D721Med (cell line): ENCODE measurements around the gene ZNF57.

ENCODE experiments used
- DNase-seq: peaks from one replicate; pipeline ENCODE4 v3.0.0; 2011; ENCODE audit warnings: low spot score; ENCODE audit not compliant: insufficient read length
- FAIRE-seq: peaks from 2 replicates; lab custom pipeline; 2011; peaks lifted over from hg19 to GRCh38; lab: Jason Lieb, UNC
- TF ChIP-seq, protein P1 (sequence below): IDR thresholded peaks from 2 replicates; pipeline ENCODE4 v1.5.1; 2012; ENCODE audit warnings: mild to moderate bottlenecking, control low read depth; ENCODE audit not compliant: insufficient read depth; ENCODE audit errors: missing control alignments

ZNF57 gene

DNA sequence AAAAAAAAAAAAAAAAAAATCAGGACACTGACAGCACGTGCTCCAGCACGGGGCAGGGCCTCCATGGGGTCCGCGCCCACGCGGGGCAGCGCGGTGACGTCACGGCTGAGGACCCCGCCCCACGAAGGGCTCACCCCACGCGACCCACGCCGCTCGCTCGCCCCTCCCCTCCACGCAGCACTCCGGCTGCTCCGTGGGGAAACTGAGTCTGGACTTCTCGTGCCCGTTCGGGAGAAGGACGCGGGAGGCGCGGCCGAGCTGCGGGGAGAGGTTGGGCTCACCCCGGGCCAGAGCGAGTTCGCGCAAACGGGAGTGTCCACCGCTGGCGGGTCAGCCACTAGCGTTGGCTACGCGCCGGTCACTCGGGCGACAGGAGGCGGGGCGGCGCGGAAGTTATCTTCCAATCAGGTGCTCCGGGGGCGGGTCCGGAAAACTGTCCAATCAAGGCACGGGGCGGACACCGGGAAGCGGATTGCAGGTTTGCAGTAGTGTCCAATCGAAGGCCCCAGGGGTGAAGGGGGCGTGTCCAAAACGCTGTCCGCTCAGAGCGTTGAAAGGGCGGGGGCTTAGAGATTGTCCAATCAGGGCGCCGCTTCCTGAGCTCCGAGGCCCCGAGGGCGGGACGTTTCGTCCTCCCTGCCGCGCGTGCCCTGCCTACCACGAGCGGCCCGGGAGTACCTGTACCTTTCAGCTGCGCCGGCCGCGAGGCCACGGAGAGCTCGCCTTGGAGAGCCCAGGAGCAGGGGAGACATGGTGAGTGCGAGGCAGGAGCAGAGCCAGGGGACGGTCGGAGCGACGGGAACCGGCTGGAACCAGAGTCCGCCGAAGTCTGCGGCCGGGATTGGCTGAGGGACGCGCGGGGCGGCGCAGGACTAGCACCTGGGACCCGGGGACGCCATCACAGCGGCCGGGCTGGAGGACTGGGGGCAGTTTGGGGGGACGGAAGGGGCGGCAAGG, at the start of gene ZNF57:
Gene ZNF57, plus strand, starts transcription at position 633 of the 957 bp plus-strand sequence. Its CDS starts 118 bp downstream, at position 751.
- TF ChIP-seq, protein P1, sequence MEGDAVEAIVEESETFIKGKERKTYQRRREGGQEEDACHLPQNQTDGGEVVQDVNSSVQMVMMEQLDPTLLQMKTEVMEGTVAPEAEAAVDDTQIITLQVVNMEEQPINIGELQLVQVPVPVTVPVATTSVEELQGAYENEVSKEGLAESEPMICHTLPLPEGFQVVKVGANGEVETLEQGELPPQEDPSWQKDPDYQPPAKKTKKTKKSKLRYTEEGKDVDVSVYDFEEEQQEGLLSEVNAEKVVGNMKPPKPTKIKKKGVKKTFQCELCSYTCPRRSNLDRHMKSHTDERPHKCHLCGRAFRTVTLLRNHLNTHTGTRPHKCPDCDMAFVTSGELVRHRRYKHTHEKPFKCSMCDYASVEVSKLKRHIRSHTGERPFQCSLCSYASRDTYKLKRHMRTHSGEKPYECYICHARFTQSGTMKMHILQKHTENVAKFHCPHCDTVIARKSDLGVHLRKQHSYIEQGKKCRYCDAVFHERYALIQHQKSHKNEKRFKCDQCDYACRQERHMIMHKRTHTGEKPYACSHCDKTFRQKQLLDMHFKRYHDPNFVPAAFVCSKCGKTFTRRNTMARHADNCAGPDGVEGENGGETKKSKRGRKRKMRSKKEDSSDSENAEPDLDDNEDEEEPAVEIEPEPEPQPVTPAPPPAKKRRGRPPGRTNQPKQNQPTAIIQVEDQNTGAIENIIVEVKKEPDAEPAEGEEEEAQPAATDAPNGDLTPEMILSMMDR = no peak
- no peak for FAIRE-seq
- peak; percentile 94 for DNase-seq

GRCh38 chr19:2852598-2852997, 48.1 kb upstream of the ZNF57 start:
- TF ChIP-seq, protein P1 = no peak
- DNase-seq (no peak), FAIRE-seq (no peak)

DNA sequence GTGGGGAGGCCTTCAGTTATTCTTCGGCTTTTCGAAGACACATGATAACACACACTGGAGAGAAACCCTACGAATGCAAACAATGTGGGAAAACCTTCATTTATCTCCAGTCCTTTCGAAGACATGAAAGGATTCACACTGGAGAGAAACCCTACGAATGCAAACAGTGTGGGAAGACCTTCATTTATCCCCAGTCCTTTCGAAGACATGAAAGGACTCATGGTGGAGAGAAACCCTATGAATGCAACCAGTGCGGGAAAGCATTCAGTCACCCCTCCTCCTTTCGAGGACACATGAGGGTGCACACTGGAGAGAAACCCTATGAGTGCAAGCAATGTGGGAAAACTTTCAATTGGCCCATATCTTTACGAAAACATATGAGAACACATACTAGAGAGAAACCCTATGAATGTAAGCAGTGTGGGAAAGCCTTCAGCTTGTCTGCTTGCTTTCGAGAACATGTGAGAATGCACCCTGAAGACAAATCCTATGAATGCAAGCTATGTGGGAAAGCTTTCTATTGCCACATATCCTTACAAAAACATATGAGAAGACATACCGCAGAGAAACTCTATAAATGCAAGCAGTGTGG, 47.6 kb upstream of the ZNF57 start:
- TF ChIP-seq, protein P1 = no peak
- FAIRE-seq (no peak), DNase-seq (no peak)

GRCh38 chr19:2854849-2855248, 45.9 kb upstream of the ZNF57 start:
- TF ChIP-seq, protein P1 = no peak
- FAIRE-seq = no peak
- DNase-seq = no peak

- FAIRE-seq (no peak), DNase-seq (no peak)
Measured at GRCh38 chr19:2856457-2857050, 44.2 kb upstream of the ZNF57 start.

DNA sequence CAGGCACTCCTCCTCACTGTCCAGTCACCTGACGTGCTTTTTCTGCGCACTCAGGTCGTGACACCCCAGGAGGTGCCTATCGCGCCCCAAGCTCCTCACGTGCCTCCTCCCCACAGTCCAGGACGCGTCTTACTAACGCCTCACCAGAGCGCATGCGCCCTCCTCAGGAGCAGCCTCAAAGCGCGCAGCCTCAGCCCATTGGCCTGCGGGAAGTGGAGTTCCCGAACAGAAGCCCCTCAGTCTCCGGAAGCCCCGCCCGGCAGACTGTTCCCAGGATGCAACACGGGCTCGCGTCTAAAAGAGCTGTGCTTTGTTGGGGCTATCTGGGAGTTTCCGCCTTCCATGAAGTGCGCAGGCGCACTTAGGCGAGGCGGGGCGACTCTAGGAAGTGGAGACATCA, 41.9 kb upstream of the ZNF57 start:
- no peak for DNase-seq
- TF ChIP-seq, protein P1 = no peak
- FAIRE-seq = no peak

More at GRCh38 chr19:2856457-2857050, 44.2 kb upstream of the ZNF57 start:
- TF ChIP-seq, protein P1 = no peak
